GM12801 (cell line): ENCODE measurements around the gene TUBB4B.

Experiments
- CTCF ChIP-seq: IDR thresholded peaks from one replicate; pipeline ENCODE4 v1.5.1; 2011; ENCODE audit warnings: control low read depth; ENCODE audit not compliant: insufficient read length; ENCODE audit errors: extremely low read depth

The TUBB4B gene

DNA sequence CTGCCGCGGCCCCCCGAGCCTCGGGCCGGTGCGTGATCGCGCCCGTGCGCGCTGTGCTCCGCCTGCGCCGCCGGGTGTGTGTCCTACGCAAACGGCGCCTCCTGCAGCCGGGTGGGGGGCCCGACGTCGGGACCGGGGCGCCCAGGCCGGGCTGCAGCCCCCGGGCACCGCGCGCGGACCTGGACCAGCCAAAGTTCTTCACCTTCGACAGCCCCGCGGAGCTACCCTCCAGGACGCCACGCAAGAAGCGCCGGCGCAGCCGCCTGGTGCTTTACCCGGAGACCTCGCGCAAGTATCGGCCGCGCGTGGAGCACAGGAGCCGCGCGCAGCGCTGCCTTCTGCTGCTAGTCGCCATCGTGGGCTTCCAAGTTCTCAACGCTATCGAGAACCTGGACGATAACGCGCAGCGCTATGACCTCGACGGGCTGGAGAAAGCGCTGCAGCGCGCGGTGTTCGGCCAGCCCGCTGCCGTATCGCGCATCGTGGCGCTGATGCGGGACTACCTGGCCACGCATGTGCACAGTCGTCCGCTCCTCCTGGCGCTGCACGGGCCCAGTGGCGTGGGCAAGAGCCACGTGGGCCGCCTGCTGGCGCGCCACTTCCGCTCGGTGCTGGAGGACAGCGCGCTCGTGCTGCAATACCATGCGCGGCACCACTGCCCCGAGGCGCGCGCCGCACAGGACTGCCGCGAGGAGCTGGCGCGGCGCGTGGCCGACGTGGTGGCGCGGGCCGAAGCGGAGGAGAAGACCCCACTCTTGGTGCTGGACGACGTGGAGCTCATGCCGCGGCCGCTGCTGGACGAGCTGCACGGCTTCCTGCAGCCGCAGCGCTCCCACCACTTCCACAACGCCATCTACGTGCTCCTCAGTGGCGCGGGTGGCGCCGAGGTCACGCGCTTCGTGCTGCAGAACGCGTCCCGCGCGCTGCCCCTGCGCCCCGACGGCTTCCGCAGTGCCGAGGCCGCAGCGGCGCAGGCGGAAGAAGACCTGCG, 37.9 kb downstream of the TUBB4B start:
- TF ChIP-seq CTCF, result no peak

GRCh38 chr9:137279741-137280473, 38.8 kb downstream of the TUBB4B start:
- TF ChIP-seq CTCF, result no peak

- no peak for TF ChIP-seq CTCF
Measured at GRCh38 chr9:137280474-137281344, 39.6 kb downstream of the TUBB4B start.

DNA sequence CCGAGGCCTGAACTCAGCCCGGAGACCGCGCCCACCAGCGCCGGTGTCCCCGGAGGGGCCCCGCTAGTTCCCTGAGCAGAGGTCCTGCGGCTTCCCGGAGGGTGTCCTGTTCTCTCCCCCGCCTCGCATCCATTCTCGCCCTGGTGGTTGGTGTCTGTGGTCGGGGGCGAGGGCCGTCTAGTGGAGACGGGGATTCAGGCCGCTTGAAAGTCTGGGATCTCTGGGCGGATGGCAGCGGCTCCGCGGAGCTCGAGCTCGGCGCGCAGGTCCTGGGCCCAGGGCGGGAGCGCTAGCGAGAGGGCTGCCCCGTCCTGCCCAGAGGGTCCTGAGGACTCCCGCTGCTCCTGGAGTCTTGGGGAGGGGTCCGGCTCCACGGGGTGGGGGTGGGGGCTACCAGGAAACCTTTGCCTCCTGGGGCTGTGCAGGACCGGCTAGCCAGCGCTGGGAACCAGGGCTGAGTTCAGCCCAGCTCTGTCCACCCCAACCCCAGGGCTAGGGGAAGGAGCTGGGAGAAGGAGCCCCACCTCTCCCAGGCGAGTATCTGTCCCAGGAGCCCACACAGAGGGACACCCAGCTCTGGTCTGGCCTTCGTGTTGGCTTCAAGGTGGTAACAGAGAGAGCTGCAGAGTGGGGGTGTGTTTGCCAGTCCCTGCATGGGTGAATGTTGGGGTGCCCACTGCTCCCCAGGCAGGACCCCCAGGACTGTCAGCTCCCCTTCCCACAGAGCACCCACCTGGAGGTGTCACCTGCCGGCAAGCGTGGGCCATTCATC, 40.4 kb downstream of the TUBB4B start:
- no peak for TF ChIP-seq CTCF

GRCh38 chr9:137286975-137287383, 45.9 kb downstream of the TUBB4B start:
- TF ChIP-seq CTCF, result no peak

GRCh38 chr9:137293094-137293481, 52.0 kb downstream of the TUBB4B start:
- no peak for TF ChIP-seq CTCF
